Cardiac septum (tissue), 1 donor: ENCODE measurements around the gene RPS6KC1. TPM values are rescaled to one million over a fixed set of nuclear protein-coding genes. Genes with fewer than 3 reads are reported as not detected.

Experiments
- DNase-seq: peaks from one replicate; pipeline ENCODE4 v3.0.0-alpha.2; 2020; ENCODE audit warnings: low spot score
- intact Hi-C: fragments of 100-400 bp; cut with DNase I; formaldehyde crosslinking; loops from one replicate; pipeline ENCODE4 v1.14.0; 2022
- total RNA-seq: library from RNA; stranded (reverse); fragmentation: NEBNext Ultra II Directional; extraction: Animal tissue kit (Norgen Biotek cat#: 25700); gene quantifications from one replicate; pipeline ENCODE4 v1.2.1, GENCODE V29; 2021
- donor health status: DM: no; HTN: no; CAD: no.

Gene RPS6KC1
- total RNA-seq, 1 donor from 2014 or later = 12.7 TPM

DNA sequence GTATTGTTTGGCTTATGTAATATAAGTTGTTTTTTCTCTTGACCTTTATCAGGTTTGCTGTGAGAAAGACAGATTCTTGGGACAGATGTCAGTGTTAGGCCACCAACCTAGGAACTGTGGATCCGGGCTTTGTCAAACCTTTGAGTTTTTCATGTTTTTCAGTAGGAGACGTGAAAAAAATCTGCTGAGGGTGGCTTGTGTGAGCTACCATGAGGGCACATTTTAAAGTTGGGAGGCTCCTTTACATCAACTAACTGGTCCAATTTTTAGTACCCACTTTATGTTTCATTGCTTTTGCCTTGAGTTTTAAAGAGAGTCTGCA, 801 bp downstream of the RPS6KC1 start:
- DNase-seq = no peak
- intact Hi-C loops = loop anchor here (2.0 kb wide), 1 partner anchor 37 kb away; the partner anchor contains the start of gene ANGEL2

GRCh38 chr1:213053455-213053854, 2.4 kb downstream of the RPS6KC1 start:
- DNase-seq = no peak
- intact Hi-C loops = no loop called here

DNA sequence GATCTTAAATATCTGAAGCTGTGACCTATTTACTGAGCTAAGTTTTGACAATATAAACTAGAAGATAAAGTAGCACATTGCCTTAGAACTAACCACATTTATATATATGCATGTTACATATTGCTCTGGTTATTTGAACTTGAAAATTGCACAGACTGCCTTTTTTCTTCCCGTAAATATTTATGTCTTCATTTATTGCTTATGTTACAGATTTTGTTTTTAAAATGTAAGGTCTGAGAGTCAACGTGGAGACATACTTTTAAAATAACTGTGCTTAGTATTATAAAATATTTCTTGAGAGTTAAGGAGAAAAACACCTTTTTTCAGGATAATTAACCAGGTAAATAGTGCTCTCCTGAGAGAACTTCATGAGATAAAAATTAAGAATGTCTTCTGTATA, 3.1 kb downstream of the RPS6KC1 start:
- no peak for DNase-seq
- intact Hi-C loops = no loop called here

DNA sequence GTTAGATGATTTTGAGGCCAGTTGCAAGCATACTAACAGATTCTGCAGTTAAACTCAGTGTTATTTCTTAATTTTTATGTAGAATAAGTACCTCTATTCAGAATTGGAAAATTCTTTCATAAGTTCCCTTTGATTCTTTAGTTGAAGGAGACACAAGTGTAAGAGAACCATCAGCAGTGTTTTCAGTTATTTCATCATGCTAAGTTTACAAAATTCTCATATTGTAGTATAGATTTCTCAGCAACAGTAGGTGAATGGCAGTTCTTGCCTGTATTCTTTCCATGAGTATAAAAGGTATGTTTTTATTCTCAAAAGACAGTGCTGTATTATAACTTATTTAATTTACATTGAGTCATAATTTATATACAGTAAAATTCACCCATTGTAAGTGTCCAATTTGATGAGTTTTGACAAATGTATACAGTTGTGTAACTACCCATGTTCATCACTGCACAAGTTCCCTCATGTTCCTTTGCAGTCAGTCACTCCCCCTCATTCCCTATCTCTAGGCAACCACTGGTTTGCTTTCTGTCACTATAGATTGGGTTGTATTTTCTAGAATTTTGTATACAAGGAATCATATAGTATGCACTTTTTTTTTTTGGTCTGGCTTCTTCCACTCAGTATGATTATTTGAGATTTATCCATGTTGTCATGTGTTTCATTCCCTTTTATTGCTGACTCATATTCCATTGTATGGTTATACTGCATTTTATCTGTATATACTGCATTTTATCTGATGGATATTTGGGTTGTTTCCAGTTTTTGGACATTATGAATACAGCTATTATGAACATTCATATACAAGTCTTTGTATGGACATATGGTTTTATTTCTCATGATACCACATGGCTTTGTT, 3.9 kb downstream of the RPS6KC1 start:
- intact Hi-C loops = no loop called here
- DNase-seq = no peak

DNA sequence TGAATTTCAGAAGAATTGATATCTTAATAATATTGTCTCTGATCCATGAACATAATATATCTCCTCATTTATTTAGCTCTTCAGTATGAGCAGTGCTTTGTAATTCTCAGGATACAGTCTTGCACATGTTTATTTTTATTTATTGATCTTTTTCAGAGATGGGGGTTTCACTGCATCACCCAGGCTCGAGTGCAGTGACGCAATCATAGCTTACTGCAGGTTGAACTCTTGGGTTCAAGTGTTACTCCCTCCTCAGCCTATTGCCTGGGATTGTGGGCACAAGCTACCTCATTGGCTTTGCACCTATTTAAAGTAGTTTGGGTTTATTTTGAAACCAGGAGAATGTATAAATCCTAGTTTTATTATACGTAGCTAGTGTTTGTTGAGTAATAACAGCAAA, 4.7 kb downstream of the RPS6KC1 start:
- DNase-seq = no peak
- intact Hi-C loops = no loop called here

DNA sequence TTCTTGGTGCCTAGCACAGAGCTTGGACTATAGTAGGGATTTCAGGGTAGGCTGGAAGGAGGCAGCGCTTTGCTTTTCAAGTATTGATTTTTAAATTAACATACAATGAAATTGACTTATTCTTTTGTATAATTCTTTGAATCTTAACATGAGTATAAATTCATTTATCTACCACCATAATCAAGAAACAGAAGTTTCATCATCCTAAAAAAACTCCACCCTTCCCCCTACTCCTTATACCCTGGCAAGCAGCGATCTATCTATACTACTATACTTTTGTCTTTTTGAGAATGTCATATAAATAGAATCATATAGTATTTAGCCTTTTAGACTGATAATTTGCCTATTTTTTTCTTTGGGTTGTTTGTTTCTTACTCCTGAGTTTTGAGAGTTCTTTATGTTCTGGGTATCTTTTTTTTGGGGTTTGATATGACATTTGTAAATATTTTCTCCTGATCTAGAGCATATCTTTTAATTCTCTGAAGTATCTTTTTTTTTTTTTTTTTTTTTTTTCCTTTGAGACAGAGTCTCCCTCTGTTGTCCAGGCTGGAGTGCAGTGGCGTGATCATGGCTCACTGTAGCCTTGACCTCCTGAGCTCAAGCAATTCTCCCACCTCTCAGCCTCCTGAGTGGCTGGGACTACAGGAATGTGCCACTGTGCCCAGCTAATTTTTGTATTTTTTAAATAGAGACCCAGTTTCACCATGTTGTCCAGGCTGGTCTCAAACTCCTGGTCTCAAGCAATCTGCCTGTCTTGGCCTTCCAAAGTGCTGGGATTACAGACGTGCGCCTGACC, 6.4 kb downstream of the RPS6KC1 start:
- intact Hi-C loops = no loop called here
- no peak for DNase-seq

- intact Hi-C loops = no loop called here
- no peak for DNase-seq
These were observed 9.8 kb downstream of the RPS6KC1 start for GRCh38 chr1:213060836-213061235.

- intact Hi-C loops = no loop called here
- DNase-seq = no peak
These were observed 10.2 kb downstream of the RPS6KC1 start for GRCh38 chr1:213061263-213061662.

- intact Hi-C loops = no loop called here
- DNase-seq = no peak
These were observed 14.8 kb downstream of the RPS6KC1 start for GRCh38 chr1:213065800-213066199.

DNA sequence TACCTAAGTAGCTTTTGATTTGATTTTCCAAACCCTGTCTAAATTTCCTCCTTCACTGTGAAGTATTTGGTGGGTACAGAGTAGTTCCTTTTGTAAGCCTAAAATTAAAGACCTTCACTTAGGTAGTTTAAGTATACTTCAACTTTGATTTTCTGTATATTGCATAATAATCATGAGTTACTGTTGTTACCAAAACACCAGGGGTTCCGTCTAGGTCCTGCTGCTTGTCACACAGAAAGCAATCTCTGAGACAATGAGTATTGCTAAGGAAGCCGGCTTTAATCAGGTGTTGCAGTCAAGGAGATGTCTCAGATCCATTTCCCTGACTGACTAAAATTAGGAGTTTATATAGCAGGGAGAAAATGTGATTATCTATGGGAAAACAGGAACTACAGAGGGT, 15.3 kb downstream of the RPS6KC1 start:
- intact Hi-C loops = no loop called here
- no peak for DNase-seq

DNA sequence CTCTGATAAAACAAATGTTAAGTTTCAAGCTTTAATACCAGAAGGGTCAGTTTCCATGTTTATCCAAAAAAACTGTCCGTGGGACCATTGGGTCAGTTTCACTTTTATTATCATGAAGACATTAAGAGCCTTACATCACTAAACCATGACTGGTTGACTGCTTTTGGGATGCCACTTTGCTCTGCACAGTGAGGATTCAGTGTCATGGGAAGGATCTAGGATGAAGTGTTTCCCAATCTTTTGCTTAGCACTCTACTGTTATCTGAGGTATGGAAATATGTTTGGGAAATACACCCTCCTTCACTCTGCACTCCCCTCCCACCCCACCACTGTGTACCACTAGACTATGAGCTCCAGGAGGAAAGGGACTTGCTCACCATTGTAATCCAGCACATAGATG, 16.3 kb downstream of the RPS6KC1 start:
- DNase-seq = no peak
- intact Hi-C loops = no loop called here

- intact Hi-C loops = no loop called here
- no peak for DNase-seq
These were observed 19.4 kb downstream of the RPS6KC1 start for GRCh38 chr1:213070406-213070805.

- no peak for DNase-seq
- intact Hi-C loops = no loop called here
These were observed 24.7 kb downstream of the RPS6KC1 start for GRCh38 chr1:213075725-213076124.

- DNase-seq = no peak
- intact Hi-C loops = no loop called here
These were observed 31.5 kb downstream of the RPS6KC1 start for GRCh38 chr1:213082420-213083111.

- no peak for DNase-seq
- intact Hi-C loops = no loop called here
These were observed 32.0 kb downstream of the RPS6KC1 start for GRCh38 chr1:213083112-213083445.

DNA sequence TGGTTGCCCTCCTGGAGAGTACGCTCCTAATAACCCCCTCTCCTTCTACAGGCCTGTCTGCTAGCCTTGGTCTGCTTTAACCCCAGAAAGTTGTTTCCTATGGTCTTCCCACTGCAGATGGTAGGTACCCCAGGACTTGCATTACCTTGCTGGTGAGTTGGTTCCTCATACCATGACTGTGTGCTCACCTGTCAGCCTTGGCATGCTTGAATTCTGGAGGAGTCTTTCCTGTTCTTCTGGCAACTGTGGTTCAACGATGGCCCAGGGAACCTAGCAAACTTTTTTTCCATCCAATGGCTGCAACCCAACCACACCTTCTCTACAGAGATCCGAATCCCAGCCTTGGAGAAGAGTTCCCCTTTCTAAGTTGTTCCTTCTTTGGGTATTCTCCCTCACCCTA, 36.9 kb downstream of the RPS6KC1 start:
- no peak for DNase-seq
- intact Hi-C loops = no loop called here

- DNase-seq = no peak
- intact Hi-C loops = no loop called here
These were observed 39.1 kb downstream of the RPS6KC1 start for GRCh38 chr1:213089924-213090677.

GRCh38 chr1:213094446-213094845, 43.4 kb downstream of the RPS6KC1 start:
- DNase-seq = no peak
- intact Hi-C loops = no loop called here

GRCh38 chr1:213095467-213095866, 44.4 kb downstream of the RPS6KC1 start:
- DNase-seq = no peak
- intact Hi-C loops = no loop called here
